HFF-Myc (cell line): ENCODE results near the gene HERC6.

ENCODE experiments used
- DNase-seq: peaks from one replicate; pipeline ENCODE4 v3.0.0-alpha.2; 2011; ENCODE audit warnings: low read depth; ENCODE audit errors: extremely low read depth
- H3K4me3 ChIP-seq: replicated peaks from 2 replicates; pipeline ENCODE4 v1.5.1; 2011; ENCODE audit warnings: low read depth, mild to moderate bottlenecking, control low read depth, low read length
- TF ChIP-seq, protein P1 (sequence below): IDR thresholded peaks from 2 replicates; pipeline ENCODE4 v1.5.1; 2012; ENCODE audit warnings: mild to moderate bottlenecking, low read depth, low read length, control low read depth; ENCODE audit errors: missing control alignments

HERC6 gene

DNA sequence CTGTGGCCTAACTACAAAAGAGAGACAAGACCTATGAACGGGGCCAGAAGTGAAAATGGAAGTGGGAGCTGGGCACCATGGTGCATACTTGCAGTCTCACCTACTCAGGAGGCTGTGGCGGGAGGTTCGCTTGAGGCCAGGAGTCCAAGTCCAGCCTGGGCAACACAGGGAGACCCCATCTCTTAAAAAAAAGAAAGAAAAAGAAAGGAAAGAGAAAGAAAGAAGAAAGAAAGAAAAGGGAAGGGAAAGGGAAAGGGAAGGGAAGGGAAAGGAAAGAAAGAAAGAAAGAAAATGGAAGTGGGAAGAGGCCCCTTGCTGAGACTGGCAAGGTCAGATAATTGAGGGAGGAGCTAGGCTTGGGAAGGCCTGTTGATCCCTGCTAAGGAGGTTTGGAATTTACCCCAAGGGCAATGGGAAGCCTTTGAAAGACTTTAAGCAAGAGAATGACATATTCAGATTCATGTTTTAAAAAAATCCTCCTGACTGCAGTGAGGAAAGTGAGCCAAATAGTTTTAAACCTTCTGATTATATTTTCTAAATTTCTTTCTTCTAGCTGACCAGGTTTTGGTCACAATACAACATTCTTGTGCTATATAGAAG, 60.6 kb downstream of the HERC6 start:
- DNase-seq: no peak
- H3K4me3 ChIP-seq: no peak overlapping the region
- TF ChIP-seq, protein P1, sequence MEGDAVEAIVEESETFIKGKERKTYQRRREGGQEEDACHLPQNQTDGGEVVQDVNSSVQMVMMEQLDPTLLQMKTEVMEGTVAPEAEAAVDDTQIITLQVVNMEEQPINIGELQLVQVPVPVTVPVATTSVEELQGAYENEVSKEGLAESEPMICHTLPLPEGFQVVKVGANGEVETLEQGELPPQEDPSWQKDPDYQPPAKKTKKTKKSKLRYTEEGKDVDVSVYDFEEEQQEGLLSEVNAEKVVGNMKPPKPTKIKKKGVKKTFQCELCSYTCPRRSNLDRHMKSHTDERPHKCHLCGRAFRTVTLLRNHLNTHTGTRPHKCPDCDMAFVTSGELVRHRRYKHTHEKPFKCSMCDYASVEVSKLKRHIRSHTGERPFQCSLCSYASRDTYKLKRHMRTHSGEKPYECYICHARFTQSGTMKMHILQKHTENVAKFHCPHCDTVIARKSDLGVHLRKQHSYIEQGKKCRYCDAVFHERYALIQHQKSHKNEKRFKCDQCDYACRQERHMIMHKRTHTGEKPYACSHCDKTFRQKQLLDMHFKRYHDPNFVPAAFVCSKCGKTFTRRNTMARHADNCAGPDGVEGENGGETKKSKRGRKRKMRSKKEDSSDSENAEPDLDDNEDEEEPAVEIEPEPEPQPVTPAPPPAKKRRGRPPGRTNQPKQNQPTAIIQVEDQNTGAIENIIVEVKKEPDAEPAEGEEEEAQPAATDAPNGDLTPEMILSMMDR: no peak

DNA sequence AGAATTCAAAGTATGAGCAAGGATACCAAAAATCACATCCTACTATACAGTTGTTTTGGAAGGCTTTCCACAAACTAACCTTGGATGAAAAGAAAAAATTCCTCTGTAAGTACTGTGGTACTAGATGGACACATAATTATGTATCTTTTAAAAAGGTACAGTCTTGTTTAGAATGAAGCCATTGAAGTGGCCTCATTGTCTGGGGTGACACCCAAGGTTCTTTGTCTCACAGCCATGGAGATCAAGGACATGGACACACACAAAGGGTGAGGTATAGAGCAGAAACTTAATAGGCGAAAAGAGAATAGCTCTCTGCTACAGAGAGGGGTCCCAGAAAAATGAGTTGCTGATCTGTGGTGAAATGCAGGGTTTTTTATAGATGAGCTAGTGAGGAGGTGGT, 61.5 kb downstream of the HERC6 start:
- no peak overlapping the region for H3K4me3 ChIP-seq
- DNase-seq: no peak
- TF ChIP-seq, protein P1: no peak

DNA sequence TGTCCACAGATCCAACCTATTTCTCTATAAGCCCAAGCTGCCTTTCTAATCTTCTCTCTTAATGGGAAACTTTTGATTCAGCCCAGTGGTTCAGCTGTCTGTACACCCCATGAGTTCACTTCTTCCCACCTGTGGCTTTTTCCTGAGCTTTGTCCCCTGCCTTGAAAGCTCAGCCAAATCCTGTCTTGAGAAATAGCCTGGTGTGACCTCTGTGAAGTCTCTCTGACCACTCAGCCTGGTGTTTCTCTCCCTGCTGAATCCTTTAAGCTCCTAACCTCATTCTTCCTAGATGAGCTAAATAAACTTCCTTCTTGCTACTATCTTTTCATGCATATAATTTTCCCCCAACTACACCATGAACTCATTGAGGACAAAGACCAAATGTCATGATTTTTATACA, 63.0 kb downstream of the HERC6 start:
- no peak overlapping the region for H3K4me3 ChIP-seq
- no peak for DNase-seq
- TF ChIP-seq, protein P1: no peak

DNA sequence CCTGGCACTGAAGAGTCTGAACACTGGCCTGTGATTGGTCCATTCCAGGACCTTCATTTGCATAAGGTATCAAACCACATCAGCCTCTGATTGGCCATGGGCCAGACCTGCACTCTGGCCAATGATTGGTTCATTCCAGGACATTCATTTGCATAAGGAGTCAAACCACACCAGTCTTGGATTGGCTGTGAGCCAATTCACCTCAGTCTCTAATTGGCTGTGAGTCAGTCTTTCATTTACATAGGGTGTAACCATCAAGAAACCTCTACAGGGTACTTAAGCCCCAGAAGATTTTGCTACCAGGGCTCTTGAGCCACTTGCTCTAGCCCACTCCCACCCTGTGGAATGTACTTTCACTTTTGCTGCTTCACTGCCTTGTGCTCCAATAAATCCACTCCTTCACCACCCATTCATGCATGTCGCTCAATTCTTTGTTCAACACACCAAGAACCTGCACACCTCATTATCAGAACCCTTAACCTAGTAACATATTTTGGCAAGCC, 64.1 kb downstream of the HERC6 start:
- no peak for DNase-seq
- H3K4me3 ChIP-seq: no peak overlapping the region
- TF ChIP-seq, protein P1: no peak

DNA sequence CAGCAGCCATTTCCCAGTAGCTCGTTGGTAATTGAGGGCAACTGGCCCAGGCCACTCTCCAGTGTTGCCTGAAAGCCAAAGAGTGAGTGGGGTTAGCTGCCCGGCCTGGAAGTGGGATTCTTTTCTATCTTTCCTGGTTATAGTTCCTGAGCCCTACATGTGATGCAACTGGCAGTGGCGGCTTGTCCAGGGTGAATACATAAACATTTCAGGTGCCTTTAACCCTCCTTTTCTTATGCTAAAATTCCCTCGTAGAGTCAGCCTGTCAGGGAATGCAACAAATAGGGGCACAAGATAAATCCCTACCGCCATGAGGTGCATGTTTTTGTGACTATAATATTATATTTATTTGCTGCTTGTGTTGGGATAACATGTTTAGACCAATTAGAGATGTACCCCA, 64.8 kb downstream of the HERC6 start:
- TF ChIP-seq, protein P1: no peak
- DNase-seq: no peak
- no peak overlapping the region for H3K4me3 ChIP-seq

DNA sequence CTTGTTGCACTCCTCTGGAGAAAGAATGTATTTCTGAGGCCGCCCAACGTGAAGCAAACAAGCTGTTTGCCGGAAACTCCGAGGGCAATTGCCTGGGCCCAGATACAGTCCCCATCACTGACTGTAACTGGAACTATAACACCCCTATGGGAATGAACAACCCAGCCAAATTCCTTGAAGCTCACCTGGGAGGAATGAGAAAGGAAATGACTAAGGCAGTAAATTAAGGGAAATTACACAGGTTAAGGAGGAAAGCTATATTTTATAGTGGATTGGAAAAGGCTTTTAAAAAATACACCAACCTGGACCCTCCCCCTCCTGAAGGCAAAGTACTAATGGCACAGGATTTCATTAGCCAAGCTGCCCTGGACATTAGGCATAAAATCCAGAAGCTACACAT, 66.6 kb downstream of the HERC6 start:
- H3K4me3 ChIP-seq: no peak overlapping the region
- TF ChIP-seq, protein P1: no peak
- no peak for DNase-seq

DNA sequence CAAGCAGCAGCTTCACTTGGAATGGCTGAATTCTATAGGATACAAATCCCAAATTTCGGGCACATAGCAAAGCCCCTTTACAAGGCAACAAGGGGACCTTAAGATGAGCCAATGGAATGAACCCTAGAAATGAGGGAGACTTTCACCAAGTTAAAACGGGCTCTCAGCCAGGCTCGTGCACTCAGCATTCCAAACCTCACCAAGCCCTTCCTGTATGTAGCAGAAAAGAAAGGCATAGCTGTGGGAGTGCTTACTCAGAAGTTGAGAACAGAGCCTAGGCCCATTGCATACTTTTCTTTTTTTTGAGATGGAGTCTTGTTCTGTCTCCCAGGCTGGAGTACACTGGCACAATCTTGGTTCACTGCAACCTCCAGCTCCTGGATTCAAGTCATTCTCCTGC, 67.5 kb downstream of the HERC6 start:
- TF ChIP-seq, protein P1: no peak
- H3K4me3 ChIP-seq: no peak overlapping the region
- DNase-seq: no peak
